ENCODE measurements around the gene CCDC92B. TPM values are rescaled to one million over a fixed set of nuclear protein-coding genes. Genes with fewer than 3 reads are reported as not detected.

Gene CCDC92B
- total RNA-seq, 4 donors from 2014 or later: 0.48 to 0.82 (median 0.75) TPM; not detected in 1

DNA sequence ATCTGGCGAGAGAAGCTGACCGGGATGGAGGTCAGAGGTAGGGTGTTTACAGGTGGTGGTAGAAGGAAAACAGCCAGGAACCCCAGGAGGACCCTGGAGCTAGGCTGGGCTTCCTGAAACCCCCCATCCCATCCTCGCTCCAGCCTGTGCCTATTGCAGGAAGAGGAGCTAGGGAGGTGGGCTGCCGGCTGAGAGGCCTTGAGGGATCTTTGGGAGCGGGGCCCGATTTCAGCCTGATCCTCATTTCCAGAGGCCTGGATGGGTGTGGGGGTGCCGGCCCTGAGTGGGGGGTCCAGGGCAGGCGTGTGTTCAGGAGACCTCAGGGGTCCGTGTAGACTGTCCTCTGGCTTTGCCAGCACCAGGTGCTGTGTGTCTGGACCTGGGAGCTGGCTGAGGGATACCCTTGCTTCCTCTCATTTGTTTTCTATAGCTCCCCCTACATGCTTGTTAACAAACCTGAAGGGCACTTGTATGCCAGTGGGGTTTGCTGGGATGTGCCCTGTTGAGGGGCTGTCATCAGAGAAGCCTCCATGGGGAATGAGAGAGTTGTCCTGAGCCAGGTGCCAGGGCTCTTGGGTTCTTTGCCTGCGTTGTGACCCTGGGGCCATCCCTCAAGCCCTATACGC is 27.9 kb upstream of the CCDC92B start:
- peaks cover 0 to 15% (median 9%) of the 10 kb centered on the region in 4 donors for H3K4me1 ChIP-seq
- 36% methylated on average over 11 of the region's 11 CpGs; no CpG with 5 or more reads in 1 of the 2 donors for WGBS, 2 donors (ENCODE audit: low coverage in 1 of 2)
- no peaks in the 10 kb centered on the region for H3K36me3 ChIP-seq
- peak overlapping the region in 2 of 4 donors; percentile 32 to 46 for H3K4me3 ChIP-seq
- no peaks in the 10 kb centered on the region for H3K9me3 ChIP-seq
- peaks cover 47% of the 10 kb centered on the region for H3K27me3 ChIP-seq
- in situ Hi-C loops (cut with MboI; ENCODE audit: low pct_ligation_motif_present in 1 of 4, low pct_unique_long_range_greater_than_20kb in 1 of 4, low sequenced_read_pairs in 3 of 4): no loop called here
- DNase-seq: no peak
- TF ChIP-seq EP300 (IDR thresholded peaks at IDR 0.05; ENCODE audit: low read depth): no peak
- TF ChIP-seq, protein P1, sequence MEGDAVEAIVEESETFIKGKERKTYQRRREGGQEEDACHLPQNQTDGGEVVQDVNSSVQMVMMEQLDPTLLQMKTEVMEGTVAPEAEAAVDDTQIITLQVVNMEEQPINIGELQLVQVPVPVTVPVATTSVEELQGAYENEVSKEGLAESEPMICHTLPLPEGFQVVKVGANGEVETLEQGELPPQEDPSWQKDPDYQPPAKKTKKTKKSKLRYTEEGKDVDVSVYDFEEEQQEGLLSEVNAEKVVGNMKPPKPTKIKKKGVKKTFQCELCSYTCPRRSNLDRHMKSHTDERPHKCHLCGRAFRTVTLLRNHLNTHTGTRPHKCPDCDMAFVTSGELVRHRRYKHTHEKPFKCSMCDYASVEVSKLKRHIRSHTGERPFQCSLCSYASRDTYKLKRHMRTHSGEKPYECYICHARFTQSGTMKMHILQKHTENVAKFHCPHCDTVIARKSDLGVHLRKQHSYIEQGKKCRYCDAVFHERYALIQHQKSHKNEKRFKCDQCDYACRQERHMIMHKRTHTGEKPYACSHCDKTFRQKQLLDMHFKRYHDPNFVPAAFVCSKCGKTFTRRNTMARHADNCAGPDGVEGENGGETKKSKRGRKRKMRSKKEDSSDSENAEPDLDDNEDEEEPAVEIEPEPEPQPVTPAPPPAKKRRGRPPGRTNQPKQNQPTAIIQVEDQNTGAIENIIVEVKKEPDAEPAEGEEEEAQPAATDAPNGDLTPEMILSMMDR (IDR thresholded peaks at IDR 0.05): no peak
- TF ChIP-seq POLR2AphosphoS5 (IDR thresholded peaks at IDR 0.05): no peak
- TF ChIP-seq POLR2A (IDR thresholded peaks at IDR 0.05): no peak
- no peak overlapping the region for H3K27ac ChIP-seq
- intact Hi-C loops (cut with DNase I; ENCODE audit: low total_unique reads): no loop called here

DNA sequence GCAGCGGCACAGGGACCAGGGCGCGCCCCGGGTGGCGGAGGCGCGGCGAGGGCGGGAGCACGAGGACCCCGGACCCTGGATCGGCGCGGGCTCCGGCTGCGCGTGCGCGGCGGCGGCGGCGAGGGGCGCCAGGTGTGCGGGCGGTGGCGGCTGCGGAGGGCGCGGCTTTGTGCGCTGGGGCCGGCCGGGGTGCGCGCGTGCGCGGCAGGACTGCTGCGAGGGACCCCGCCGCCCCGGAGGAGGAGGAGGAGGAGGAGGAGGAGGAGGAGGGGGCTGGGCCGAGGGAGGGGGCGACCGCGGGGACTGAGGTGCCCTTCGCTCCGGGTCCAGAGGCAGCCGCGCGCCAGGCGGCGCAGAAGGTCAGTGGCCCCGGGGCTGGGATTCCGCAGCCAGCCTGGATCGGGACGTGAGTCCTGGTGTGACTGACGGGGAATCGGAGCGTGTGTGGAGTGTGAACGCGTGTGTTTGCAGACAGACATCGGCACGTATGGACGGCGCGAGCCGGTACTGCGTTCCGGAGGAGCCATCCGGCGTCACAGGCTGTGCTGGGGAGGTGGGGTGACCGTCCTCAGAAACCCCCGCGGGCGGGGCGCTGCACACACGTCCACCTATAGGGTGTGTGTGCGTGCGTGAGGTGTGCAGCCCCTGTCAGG is 27.3 kb upstream of the CCDC92B start:
- Histone ChIP-seq H3K36me3 (no peaks in the 10 kb centered on the region), H3K4me3 (peak overlapping the region in 3 of 4 donors; percentile 17 to 46 (median 32)), H3K27me3 (peaks cover 47% of the 10 kb centered on the region), H3K27ac (no peak overlapping the region), H3K4me1 (peaks cover 0 to 15% (median 9%) of the 10 kb centered on the region in 4 donors), H3K9me3 (no peaks in the 10 kb centered on the region)
- TF ChIP-seq EP300 (IDR thresholded peaks at IDR 0.05; ENCODE audit: low read depth): no peak
- TF ChIP-seq POLR2AphosphoS5 (IDR thresholded peaks at IDR 0.05): no peak
- TF ChIP-seq, protein P1 (IDR thresholded peaks at IDR 0.05): no peak
- TF ChIP-seq POLR2A (IDR thresholded peaks at IDR 0.05): no peak
- in situ Hi-C loops (cut with MboI; ENCODE audit: low pct_ligation_motif_present in 1 of 4, low pct_unique_long_range_greater_than_20kb in 1 of 4, low sequenced_read_pairs in 3 of 4): no loop called here
- DNase-seq: peak; percentile 24
- intact Hi-C loops (cut with DNase I; ENCODE audit: low total_unique reads): no loop called here
- WGBS, 2 donors (ENCODE audit: low coverage in 1 of 2): 3% methylated on average over 26 of the region's 80 CpGs; no CpG with 5 or more reads in 1 of the 2 donors

DNA sequence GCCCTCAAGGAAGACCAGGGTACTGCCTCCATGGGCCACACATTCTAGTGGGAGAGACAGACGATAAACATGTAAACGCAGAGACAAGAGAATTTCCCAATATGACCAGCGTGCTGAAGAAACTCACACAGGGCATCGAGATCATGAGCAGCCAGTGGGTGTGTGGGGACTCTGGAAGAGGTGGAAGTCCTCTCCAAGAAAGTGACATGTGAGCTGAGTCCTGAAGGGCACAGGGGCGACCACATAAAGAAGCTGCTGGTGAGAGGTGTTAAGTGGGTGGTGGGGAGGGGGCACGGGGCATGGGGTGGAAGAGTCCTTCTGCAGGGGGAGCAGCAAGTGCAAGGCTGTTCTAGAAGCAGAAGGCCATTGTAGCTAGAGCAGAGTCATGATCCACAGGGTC is 25.8 kb upstream of the CCDC92B start:
- no peak overlapping the region for H3K27ac ChIP-seq
- intact Hi-C loops (cut with DNase I; ENCODE audit: low total_unique reads) (no loop called here), in situ Hi-C loops (cut with MboI; ENCODE audit: low pct_ligation_motif_present in 1 of 4, low pct_unique_long_range_greater_than_20kb in 1 of 4, low sequenced_read_pairs in 3 of 4) (no loop called here)
- H3K27me3 ChIP-seq: peaks cover 47% of the 10 kb centered on the region
- H3K9me3 ChIP-seq: no peaks in the 10 kb centered on the region
- no peak for TF ChIP-seq POLR2A (IDR thresholded peaks at IDR 0.05)
- no peak overlapping the region for H3K4me3 ChIP-seq
- DNase-seq: no peak
- WGBS, 2 donors (ENCODE audit: low coverage in 1 of 2): 75 to 78% methylated on average over 5 to 6 of the region's 6 CpGs
- H3K4me1 ChIP-seq: peaks cover 0 to 15% (median 9%) of the 10 kb centered on the region in 4 donors
- H3K36me3 ChIP-seq: no peaks in the 10 kb centered on the region

DNA sequence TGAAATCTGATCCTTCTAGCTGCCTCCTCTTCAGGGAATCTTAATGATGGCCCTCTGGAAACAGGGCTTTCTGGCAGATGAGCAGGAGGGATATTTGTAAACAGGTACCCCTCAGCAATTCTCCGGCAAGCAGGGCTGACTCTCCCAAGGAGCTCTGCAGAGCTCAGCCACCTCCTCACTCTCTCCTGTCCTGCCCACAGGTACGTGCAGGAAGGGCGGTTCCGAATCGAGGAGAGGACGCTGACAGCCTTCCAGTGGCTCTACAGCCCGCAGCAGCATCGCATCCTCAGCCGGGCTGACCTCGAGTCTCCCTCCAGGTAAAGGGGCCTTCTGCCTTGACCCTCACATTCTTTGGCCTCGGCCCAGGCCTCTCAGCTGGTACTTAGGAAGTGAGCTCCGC is 20.7 kb upstream of the CCDC92B start:
- Histone ChIP-seq H3K4me1 (peaks cover 0 to 14% (median 7%) of the 10 kb centered on the region in 4 donors), H3K27me3 (peaks cover 28% of the 10 kb centered on the region), H3K27ac (no peak overlapping the region), H3K36me3 (no peaks in the 10 kb centered on the region), H3K9me3 (no peaks in the 10 kb centered on the region), H3K4me3 (no peak overlapping the region)
- WGBS, 2 donors (ENCODE audit: low coverage in 1 of 2): 74% methylated on average over 12 of the region's 12 CpGs; no CpG with 5 or more reads in 1 of the 2 donors
- DNase-seq: no peak
- intact Hi-C loops (cut with DNase I; ENCODE audit: low total_unique reads) (no loop called here), in situ Hi-C loops (cut with MboI; ENCODE audit: low pct_ligation_motif_present in 1 of 4, low pct_unique_long_range_greater_than_20kb in 1 of 4, low sequenced_read_pairs in 3 of 4) (no loop called here)
- TF ChIP-seq, protein P1 (IDR thresholded peaks at IDR 0.05): no peak
- no peak for TF ChIP-seq POLR2A (IDR thresholded peaks at IDR 0.05)

All from transverse colon (tissue), 4 donors.